A673 (cell line): Measurements from ENCODE around the gene LARGE1. TPM values are rescaled to one million over a fixed set of nuclear protein-coding genes. Genes with fewer than 3 reads are reported as not detected.

ENCODE experiments used
- BruUV-seq: library from RNA; stranded (reverse); fragments of 400-500 nt; replicated peaks from 2 replicates; lab custom pipeline; 2021; lab: Mats Ljungman, UMichigan
- CTCF ChIA-PET: fragments of 300-600 bp; sonication (Branson Sonifier 250); formaldehyde crosslinking; loops from one replicate; lab custom pipeline; 2022; ENCODE audit warnings: antibody characterized with exemption; lab: Charles Lee
- POLR2A ChIA-PET: fragments of 300-600 bp; sonication (Branson Sonifier 250); formaldehyde crosslinking; loops from one replicate; lab custom pipeline; 2022; ENCODE audit warnings: antibody characterized with exemption; ENCODE audit not compliant: low non-redundant PET; lab: Charles Lee
- DNase-seq: peaks from one replicate; pipeline ENCODE4 v3.0.0-alpha.2; 2015; ENCODE audit warnings: low spot score
- H3K27ac ChIP-seq: fragments of 200-600 bp; sonication (generic); 2 replicates; pipeline ENCODE4 v1.5.1; 2016; ENCODE audit warnings: mixed run types, low read depth, mild to moderate bottlenecking, mixed read lengths, antibody characterized with exemption, low read length; ENCODE audit not compliant: poor library complexity, severe bottlenecking
- H3K27me3 ChIP-seq: fragments of 200-600 bp; sonication (generic); replicated peaks from 2 replicates; pipeline ENCODE4 v1.6.1; 2017; ENCODE audit warnings: mixed run types, low read depth, mild to moderate bottlenecking, mixed read lengths, antibody characterized with exemption, low read length; ENCODE audit not compliant: insufficient read depth, poor library complexity
- H3K36me3 ChIP-seq: fragments of 200-600 bp; sonication (generic); 2 replicates; pipeline ENCODE4 v1.6.1; 2016; ENCODE audit warnings: mixed run types, mild to moderate bottlenecking, mixed read lengths, antibody characterized with exemption, low read length; ENCODE audit not compliant: insufficient read depth, poor library complexity, severe bottlenecking
- H3K4me1 ChIP-seq: fragments of 200-600 bp; sonication (generic); 2 replicates; pipeline ENCODE4 v1.6.1; 2017; ENCODE audit warnings: mixed run types, mild to moderate bottlenecking, mixed read lengths, antibody characterized with exemption, low read length; ENCODE audit not compliant: insufficient read depth, poor library complexity, severe bottlenecking
- H3K4me3 ChIP-seq: fragments of 200-600 bp; sonication (generic); 2 replicates; pipeline ENCODE4 v1.5.1; 2016; ENCODE audit warnings: low read depth, mixed run types, mild to moderate bottlenecking, mixed read lengths, low read length; ENCODE audit not compliant: poor library complexity, severe bottlenecking
- H3K9me3 ChIP-seq: fragments of 200-600 bp; sonication (generic); 2 replicates; pipeline ENCODE4 v1.6.1; 2016; ENCODE audit warnings: mixed run types, low read depth, mild to moderate bottlenecking, mixed read lengths, antibody characterized with exemption, low read length; ENCODE audit not compliant: poor library complexity, severe bottlenecking
- CTCF ChIP-seq: fragments of 300-800, 200-600 bp; sonication (generic); conservative IDR thresholded peaks from 2 replicates; pipeline ENCODE4 v1.5.1; 2017; ENCODE audit warnings: low read depth, mild to moderate bottlenecking, antibody characterized with exemption, low read length, moderate library complexity, mixed read lengths
- EZH2 ChIP-seq: fragments of 200-600 bp; sonication (generic); IDR thresholded peaks from 2 replicates; pipeline ENCODE4 v1.6.1; 2017; ENCODE audit warnings: borderline replicate concordance, low read depth, mild to moderate bottlenecking, mixed read lengths, antibody characterized with exemption, low read length; ENCODE audit not compliant: poor library complexity, severe bottlenecking
- intact Hi-C: fragments of 100-400 bp; cut with micrococcal nuclease; formaldehyde crosslinking; loops from one replicate; pipeline ENCODE4 v1.10.0; 2022; ENCODE audit not compliant: unreplicated experiment
- total RNA-seq: library from RNA; stranded (reverse); gene quantifications from 2 replicates; pipeline ENCODE4 v1.2.3, GENCODE V29; 2021

Gene LARGE1
- total RNA-seq, 1 experiment from 2014 or later: not detected

DNA sequence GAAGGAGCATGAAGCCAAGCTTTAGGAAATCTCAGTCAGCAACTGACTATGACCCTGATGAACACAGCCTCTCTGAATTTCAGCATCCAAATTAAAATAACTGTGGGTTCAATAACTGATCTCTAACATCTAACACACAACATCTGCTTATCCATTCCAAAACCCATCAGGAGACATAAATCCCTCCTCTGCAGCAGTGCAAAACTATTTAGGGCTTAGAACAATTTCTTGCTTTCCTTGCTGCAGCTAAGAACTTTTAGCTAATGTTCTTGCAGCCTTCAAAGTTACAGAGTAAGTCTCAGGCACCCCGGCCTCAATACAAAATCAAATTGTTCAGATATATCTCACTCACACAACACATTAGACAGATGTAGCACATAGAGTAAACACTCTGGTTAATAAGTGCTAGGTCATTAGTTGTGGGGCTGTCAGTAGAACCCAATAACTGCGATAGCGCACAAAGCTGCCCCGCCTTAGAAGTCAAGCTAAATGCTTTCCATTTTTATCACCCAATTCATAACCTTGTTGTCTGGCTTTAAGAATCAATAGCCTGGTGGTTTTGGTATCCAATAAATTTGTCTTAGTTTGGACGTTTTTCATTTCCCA lies 139.6 kb downstream of the LARGE1 start:
- no peak for DNase-seq
- ChIA-PET CTCF (no interaction called here), POLR2A (no interaction called here)
- intact Hi-C loops: no loop called here
- Histone ChIP-seq H3K36me3 (no peaks in the 10 kb centered on the region), H3K4me3 (no peak overlapping the region), H3K27ac (no peak overlapping the region), H3K4me1 (no peaks in the 10 kb centered on the region), H3K27me3 (no peaks in the 10 kb centered on the region), H3K9me3 (peaks cover 25% of the 10 kb centered on the region)
- no peak for TF ChIP-seq EZH2
- TF ChIP-seq CTCF: no peak
- no TSS peak for BruUV-seq

GRCh38 chr22:33779243-33779642 lies 141.0 kb downstream of the LARGE1 start:
- intact Hi-C loops: no loop called here
- ChIA-PET POLR2A (no interaction called here), CTCF (no interaction called here)
- Histone ChIP-seq H3K4me1 (no peaks in the 10 kb centered on the region), H3K27ac (no peak overlapping the region), H3K27me3 (no peaks in the 10 kb centered on the region), H3K9me3 (peaks cover 21% of the 10 kb centered on the region), H3K4me3 (no peak overlapping the region), H3K36me3 (no peaks in the 10 kb centered on the region)
- no TSS peak for BruUV-seq
- DNase-seq: no peak
- no peak for TF ChIP-seq EZH2
- no peak for TF ChIP-seq CTCF

DNA sequence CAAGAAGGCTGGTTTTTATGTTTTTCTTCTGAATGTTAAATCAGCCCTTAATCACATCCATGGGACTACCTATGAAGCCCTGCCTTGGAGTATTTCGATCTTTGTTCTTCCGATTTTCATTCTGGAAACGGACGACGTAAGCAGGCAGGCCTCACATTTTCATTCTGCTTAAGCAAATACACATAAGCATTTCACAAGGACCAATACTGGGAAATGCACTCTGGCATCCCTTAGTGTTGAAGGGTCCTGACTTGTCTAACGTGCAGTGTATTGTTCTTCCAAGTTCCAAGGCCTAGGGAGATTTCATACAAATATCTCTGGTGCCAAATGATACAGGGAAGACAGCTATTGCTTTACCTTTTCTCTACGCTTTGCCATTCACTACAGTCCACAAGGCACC lies 143.8 kb downstream of the LARGE1 start:
- no peaks in the 10 kb centered on the region for H3K36me3 ChIP-seq
- TF ChIP-seq EZH2: no peak
- TF ChIP-seq CTCF: no peak
- CTCF ChIA-PET: no interaction called here
- intact Hi-C loops: no loop called here
- H3K4me3 ChIP-seq: no peak overlapping the region
- BruUV-seq: no TSS peak
- DNase-seq: no peak
- POLR2A ChIA-PET: no interaction called here
- H3K27me3 ChIP-seq: no peaks in the 10 kb centered on the region
- peaks cover 27% of the 10 kb centered on the region for H3K9me3 ChIP-seq
- no peak overlapping the region for H3K27ac ChIP-seq
- no peaks in the 10 kb centered on the region for H3K4me1 ChIP-seq
